Measurements from ENCODE around the gene PAPPA2. TPM values are rescaled to one million over a fixed set of nuclear protein-coding genes. Genes with fewer than 3 reads are reported as not detected.

PAPPA2 gene
- total and polyA plus RNA-seq, 2 donors (not counting 1 experiment from before 2014, with no cell fraction given), result 0.24 to 4.1 TPM

DNA sequence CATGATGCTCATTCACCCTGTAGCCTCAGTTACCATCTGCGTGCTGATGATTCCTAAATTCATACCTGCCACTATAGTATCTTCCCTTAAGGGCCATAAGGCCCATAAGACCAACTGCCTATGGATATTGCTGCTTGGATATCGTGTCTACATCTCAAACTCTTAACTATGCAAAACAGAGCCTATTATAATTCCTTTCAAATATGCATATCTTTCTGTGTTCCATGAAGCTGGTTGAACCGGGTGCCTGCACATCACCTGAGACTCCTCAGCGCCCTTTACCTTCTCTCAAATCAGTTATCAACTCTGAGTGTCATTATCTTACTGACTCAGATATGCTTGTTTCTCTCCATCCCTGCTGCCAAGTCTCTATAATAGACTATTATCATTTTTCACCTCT, 311.2 kb downstream of the PAPPA2 start:
- DNase-seq (ENCODE audit: low read depth in 2 of 2), result no peak
- Histone ChIP-seq H4K20me1 (ENCODE audit: control insufficient read depth, extremely low read depth, insufficient read depth, low read length) (no peaks in the 10 kb centered on the region), H3K9ac (ENCODE audit: insufficient read depth, low read length) (no peak overlapping the region), H3K4me1 (ENCODE audit: control insufficient read depth, extremely low read depth, insufficient read depth, low read length) (no peaks in the 10 kb centered on the region), H3K79me2 (ENCODE audit: control insufficient read depth, insufficient read depth, low read length) (no peaks in the 10 kb centered on the region), H3K4me3 (replicated peaks in 1 of 4; ENCODE audit: control extremely low read depth in 1 of 4, insufficient read depth in 1 of 4, low read depth in 3 of 4, low read length in 4 of 4) (no peak overlapping the region), H2AFZ (ENCODE audit: low read length) (no peak overlapping the region), H3K27me3 (ENCODE audit: control insufficient read depth, insufficient read depth, low read length) (no peaks in the 10 kb centered on the region), H3K36me3 (ENCODE audit: control insufficient read depth, insufficient read depth, low read length) (no peaks in the 10 kb centered on the region), H3K27ac (ENCODE audit: insufficient read depth, low read length) (no peak overlapping the region), H3K4me2 (ENCODE audit: extremely low read depth, insufficient read depth, low read length) (no peak overlapping the region), H3K9me3 (ENCODE audit: control insufficient read depth, insufficient read depth, low read depth, low read length) (no peaks in the 10 kb centered on the region)
- TF ChIP-seq, protein P1, sequence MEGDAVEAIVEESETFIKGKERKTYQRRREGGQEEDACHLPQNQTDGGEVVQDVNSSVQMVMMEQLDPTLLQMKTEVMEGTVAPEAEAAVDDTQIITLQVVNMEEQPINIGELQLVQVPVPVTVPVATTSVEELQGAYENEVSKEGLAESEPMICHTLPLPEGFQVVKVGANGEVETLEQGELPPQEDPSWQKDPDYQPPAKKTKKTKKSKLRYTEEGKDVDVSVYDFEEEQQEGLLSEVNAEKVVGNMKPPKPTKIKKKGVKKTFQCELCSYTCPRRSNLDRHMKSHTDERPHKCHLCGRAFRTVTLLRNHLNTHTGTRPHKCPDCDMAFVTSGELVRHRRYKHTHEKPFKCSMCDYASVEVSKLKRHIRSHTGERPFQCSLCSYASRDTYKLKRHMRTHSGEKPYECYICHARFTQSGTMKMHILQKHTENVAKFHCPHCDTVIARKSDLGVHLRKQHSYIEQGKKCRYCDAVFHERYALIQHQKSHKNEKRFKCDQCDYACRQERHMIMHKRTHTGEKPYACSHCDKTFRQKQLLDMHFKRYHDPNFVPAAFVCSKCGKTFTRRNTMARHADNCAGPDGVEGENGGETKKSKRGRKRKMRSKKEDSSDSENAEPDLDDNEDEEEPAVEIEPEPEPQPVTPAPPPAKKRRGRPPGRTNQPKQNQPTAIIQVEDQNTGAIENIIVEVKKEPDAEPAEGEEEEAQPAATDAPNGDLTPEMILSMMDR (conservative IDR thresholded peaks at IDR 0.05 in 1 of 2, IDR thresholded peaks at IDR 0.05 in 1 of 2; ENCODE audit: low read depth in 1 of 2, low read length in 2 of 2), result no peak
- no peak for TF ChIP-seq EZH2 (IDR thresholded peaks at IDR 0.05; ENCODE audit: low read length, missing control alignments)

DNA sequence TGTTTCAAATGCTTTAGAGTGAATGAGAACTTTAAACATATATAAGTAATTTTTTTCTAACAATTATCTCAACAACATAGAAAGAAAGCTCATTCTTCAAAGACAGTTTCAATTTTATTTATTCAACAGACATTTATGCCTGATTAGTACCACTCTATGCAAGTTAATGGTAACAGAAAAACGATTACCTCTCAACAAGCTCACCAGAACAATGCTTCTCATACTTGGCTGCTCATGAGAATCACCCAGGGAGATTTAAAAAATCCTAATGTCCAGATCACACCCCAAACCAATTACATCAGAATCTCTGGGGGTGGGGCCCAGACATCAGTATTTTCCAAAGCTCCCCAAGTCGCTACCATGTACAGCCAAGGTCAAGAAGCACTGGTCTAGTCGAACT, 312.4 kb downstream of the PAPPA2 start:
- no peak overlapping the region for H3K4me2 ChIP-seq (ENCODE audit: extremely low read depth, insufficient read depth, low read length)
- H3K27me3 ChIP-seq (ENCODE audit: control insufficient read depth, insufficient read depth, low read length), result no peaks in the 10 kb centered on the region
- DNase-seq (ENCODE audit: low read depth in 2 of 2), result no peak
- no peak overlapping the region for H3K27ac ChIP-seq (ENCODE audit: insufficient read depth, low read length)
- H3K4me3 ChIP-seq (replicated peaks in 1 of 4; ENCODE audit: control extremely low read depth in 1 of 4, insufficient read depth in 1 of 4, low read depth in 3 of 4, low read length in 4 of 4), result no peak overlapping the region
- TF ChIP-seq, protein P1 (conservative IDR thresholded peaks at IDR 0.05 in 1 of 2, IDR thresholded peaks at IDR 0.05 in 1 of 2; ENCODE audit: low read depth in 1 of 2, low read length in 2 of 2), result no peak
- TF ChIP-seq EZH2 (IDR thresholded peaks at IDR 0.05; ENCODE audit: low read length, missing control alignments), result no peak
- H3K4me1 ChIP-seq (ENCODE audit: control insufficient read depth, extremely low read depth, insufficient read depth, low read length), result no peaks in the 10 kb centered on the region
- no peaks in the 10 kb centered on the region for H3K79me2 ChIP-seq (ENCODE audit: control insufficient read depth, insufficient read depth, low read length)
- no peak overlapping the region for H2AFZ ChIP-seq (ENCODE audit: low read length)
- no peak overlapping the region for H3K9ac ChIP-seq (ENCODE audit: insufficient read depth, low read length)
- no peaks in the 10 kb centered on the region for H4K20me1 ChIP-seq (ENCODE audit: control insufficient read depth, extremely low read depth, insufficient read depth, low read length)
- no peaks in the 10 kb centered on the region for H3K9me3 ChIP-seq (ENCODE audit: control insufficient read depth, insufficient read depth, low read depth, low read length)
- no peaks in the 10 kb centered on the region for H3K36me3 ChIP-seq (ENCODE audit: control insufficient read depth, insufficient read depth, low read length)

DNA sequence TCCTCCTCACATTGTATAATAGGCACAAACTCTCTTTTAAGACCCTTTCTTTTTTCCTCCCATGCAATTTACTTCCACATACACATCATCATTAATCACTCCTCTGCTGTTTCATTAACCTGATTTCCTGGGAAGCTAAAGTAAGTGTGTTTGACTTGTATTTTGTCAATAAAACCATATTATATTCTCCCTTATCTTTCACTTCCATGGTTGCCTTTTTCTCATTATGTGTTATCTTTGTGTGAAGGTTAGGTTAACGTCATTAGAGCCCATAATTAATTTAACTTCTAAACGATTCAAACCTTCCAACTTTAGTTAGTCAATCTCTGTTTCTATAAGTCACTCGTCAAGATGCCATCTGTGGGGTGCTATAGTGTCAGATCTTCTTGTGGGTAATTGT, 313.0 kb downstream of the PAPPA2 start:
- DNase-seq (ENCODE audit: low read depth in 2 of 2), result no peak
- H3K27ac ChIP-seq (ENCODE audit: insufficient read depth, low read length), result no peak overlapping the region
- H3K4me1 ChIP-seq (ENCODE audit: control insufficient read depth, extremely low read depth, insufficient read depth, low read length), result no peaks in the 10 kb centered on the region
- no peak overlapping the region for H2AFZ ChIP-seq (ENCODE audit: low read length)
- H3K4me3 ChIP-seq (replicated peaks in 1 of 4; ENCODE audit: control extremely low read depth in 1 of 4, insufficient read depth in 1 of 4, low read depth in 3 of 4, low read length in 4 of 4), result no peak overlapping the region
- no peaks in the 10 kb centered on the region for H4K20me1 ChIP-seq (ENCODE audit: control insufficient read depth, extremely low read depth, insufficient read depth, low read length)
- no peaks in the 10 kb centered on the region for H3K27me3 ChIP-seq (ENCODE audit: control insufficient read depth, insufficient read depth, low read length)
- no peak overlapping the region for H3K4me2 ChIP-seq (ENCODE audit: extremely low read depth, insufficient read depth, low read length)
- TF ChIP-seq, protein P1 (conservative IDR thresholded peaks at IDR 0.05 in 1 of 2, IDR thresholded peaks at IDR 0.05 in 1 of 2; ENCODE audit: low read depth in 1 of 2, low read length in 2 of 2), result no peak
- TF ChIP-seq EZH2 (IDR thresholded peaks at IDR 0.05; ENCODE audit: low read length, missing control alignments), result no peak
- H3K79me2 ChIP-seq (ENCODE audit: control insufficient read depth, insufficient read depth, low read length), result no peaks in the 10 kb centered on the region
- no peak overlapping the region for H3K9ac ChIP-seq (ENCODE audit: insufficient read depth, low read length)
- H3K36me3 ChIP-seq (ENCODE audit: control insufficient read depth, insufficient read depth, low read length), result no peaks in the 10 kb centered on the region
- no peaks in the 10 kb centered on the region for H3K9me3 ChIP-seq (ENCODE audit: control insufficient read depth, insufficient read depth, low read depth, low read length)

Data from fibroblast of lung (primary cell).